ENCODE measurements around the gene GRHL3.

GRHL3 gene

GRCh38 chr1:24383381-24383940 is 64.3 kb downstream of the GRHL3 start:
- no peaks in the 10 kb centered on the region for H3K27me3 Mint-ChIP-seq
- ATAC-seq (no peak), DNase-seq (no peak)
- no peak overlapping the region for H3K4me3 Mint-ChIP-seq
- no peak overlapping the region for H3K27ac Mint-ChIP-seq
- peaks cover 31% of the 10 kb centered on the region for H3K4me1 Mint-ChIP-seq
- no peaks in the 10 kb centered on the region for H3K9me3 Mint-ChIP-seq

GRCh38 chr1:24384251-24385090 is 65.3 kb downstream of the GRHL3 start:
- H3K27ac Mint-ChIP-seq: peak overlapping the region; percentile 31 to 53
- H3K9me3 Mint-ChIP-seq: no peaks in the 10 kb centered on the region
- H3K27me3 Mint-ChIP-seq: no peaks in the 10 kb centered on the region
- peak overlapping the region; percentile 18 to 58 for H3K4me3 Mint-ChIP-seq
- ATAC-seq: peak; percentile 93
- peak; percentile 33 to 62 for DNase-seq
- H3K4me1 Mint-ChIP-seq: peaks cover 31% of the 10 kb centered on the region

GRCh38 chr1:24385160-24385940 is 66.2 kb downstream of the GRHL3 start:
- Mint-ChIP-seq H3K4me3 (peak overlapping the region; percentile 27 to 46), H3K27me3 (no peaks in the 10 kb centered on the region), H3K9me3 (no peaks in the 10 kb centered on the region), H3K4me1 (peaks cover 37% of the 10 kb centered on the region), H3K27ac (peak overlapping the region in 1 of 2 donors; percentile 35)
- DNase-seq (peak; percentile 19 to 42), ATAC-seq (peak; percentile 84)

GRCh38 chr1:24386241-24386640 is 67.1 kb downstream of the GRHL3 start:
- ATAC-seq (no peak), DNase-seq (no peak)
- H3K27me3 Mint-ChIP-seq: no peaks in the 10 kb centered on the region
- H3K9me3 Mint-ChIP-seq: no peaks in the 10 kb centered on the region
- H3K27ac Mint-ChIP-seq: peak overlapping the region in 1 of 2 donors; percentile 21
- peaks cover 46% of the 10 kb centered on the region for H3K4me1 Mint-ChIP-seq
- H3K4me3 Mint-ChIP-seq: no peak overlapping the region

- H3K4me3 Mint-ChIP-seq: no peak overlapping the region
- no peak overlapping the region for H3K27ac Mint-ChIP-seq
- no peaks in the 10 kb centered on the region for H3K9me3 Mint-ChIP-seq
- no peaks in the 10 kb centered on the region for H3K27me3 Mint-ChIP-seq
- DNase-seq (no peak), ATAC-seq (no peak)
- H3K4me1 Mint-ChIP-seq: peaks cover 53% of the 10 kb centered on the region
Measured at GRCh38 chr1:24386931-24387330, 67.8 kb downstream of the GRHL3 start.

GRCh38 chr1:24387636-24388175 is 68.5 kb downstream of the GRHL3 start:
- Mint-ChIP-seq H3K9me3 (no peaks in the 10 kb centered on the region), H3K4me3 (no peak overlapping the region), H3K27ac (no peak overlapping the region), H3K27me3 (no peaks in the 10 kb centered on the region), H3K4me1 (peaks cover 61% of the 10 kb centered on the region)
- no peak for DNase-seq
- ATAC-seq: no peak

- H3K9me3 Mint-ChIP-seq: no peaks in the 10 kb centered on the region
- ATAC-seq: no peak
- H3K4me1 Mint-ChIP-seq: peaks cover 68% of the 10 kb centered on the region
- H3K27ac Mint-ChIP-seq: no peak overlapping the region
- H3K4me3 Mint-ChIP-seq: no peak overlapping the region
- no peak for DNase-seq
- no peaks in the 10 kb centered on the region for H3K27me3 Mint-ChIP-seq
Measured at GRCh38 chr1:24388331-24388885, 69.3 kb downstream of the GRHL3 start.

- no peak overlapping the region for H3K4me3 Mint-ChIP-seq
- no peaks in the 10 kb centered on the region for H3K9me3 Mint-ChIP-seq
Measured at GRCh38 chr1:24389231-24389678, 70.1 kb downstream of the GRHL3 start.

GRCh38 chr1:24390924-24391782 is 72.0 kb downstream of the GRHL3 start:
- peak overlapping the region; percentile 93 to 98 for H3K27ac Mint-ChIP-seq
- H3K9me3 Mint-ChIP-seq: no peaks in the 10 kb centered on the region
- no peaks in the 10 kb centered on the region for H3K27me3 Mint-ChIP-seq
- DNase-seq (peak; percentile 67 to 76), ATAC-seq (peak; percentile 72)
- peak overlapping the region; percentile 83 to 86 for H3K4me3 Mint-ChIP-seq
- H3K4me1 Mint-ChIP-seq: peaks cover 60% of the 10 kb centered on the region

More at GRCh38 chr1:24389231-24389678, 70.1 kb downstream of the GRHL3 start:
- Mint-ChIP-seq H3K4me1 (peaks cover 71% of the 10 kb centered on the region), H3K27me3 (no peaks in the 10 kb centered on the region), H3K27ac (no peak overlapping the region)
- ATAC-seq: no peak
- no peak for DNase-seq

- no peaks in the 10 kb centered on the region for H3K27me3 Mint-ChIP-seq
- ATAC-seq: peak; percentile 93
- no peaks in the 10 kb centered on the region for H3K9me3 Mint-ChIP-seq
- DNase-seq: peak; percentile 68 to 80
- H3K4me1 Mint-ChIP-seq: peaks cover 53% of the 10 kb centered on the region
- peak overlapping the region; percentile 83 to 86 for H3K4me3 Mint-ChIP-seq
- H3K27ac Mint-ChIP-seq: peak overlapping the region; percentile 93 to 98
Measured at GRCh38 chr1:24391882-24392603, 72.9 kb downstream of the GRHL3 start.

GRCh38 chr1:24392604-24392946 is 73.4 kb downstream of the GRHL3 start:
- peaks cover 53% of the 10 kb centered on the region for H3K4me1 Mint-ChIP-seq
- DNase-seq: no peak
- peak overlapping the region; percentile 93 to 98 for H3K27ac Mint-ChIP-seq
- H3K4me3 Mint-ChIP-seq: peak overlapping the region; percentile 83 to 86
- no peaks in the 10 kb centered on the region for H3K27me3 Mint-ChIP-seq
- H3K9me3 Mint-ChIP-seq: no peaks in the 10 kb centered on the region
- no peak for ATAC-seq

GRCh38 chr1:24392982-24393650 is 74.0 kb downstream of the GRHL3 start:
- H3K27me3 Mint-ChIP-seq: no peaks in the 10 kb centered on the region
- ATAC-seq: no peak

GRCh38 chr1:24393892-24394291 is 74.7 kb downstream of the GRHL3 start:
- H3K27me3 Mint-ChIP-seq: no peaks in the 10 kb centered on the region
- no peaks in the 10 kb centered on the region for H3K9me3 Mint-ChIP-seq
- H3K27ac Mint-ChIP-seq: no peak overlapping the region
- DNase-seq: no peak
- ATAC-seq: no peak
- peaks cover 53% of the 10 kb centered on the region for H3K4me1 Mint-ChIP-seq
- no peak overlapping the region for H3K4me3 Mint-ChIP-seq

More at GRCh38 chr1:24392982-24393650, 74.0 kb downstream of the GRHL3 start:
- DNase-seq: no peak
- peak overlapping the region; percentile 93 to 98 for H3K27ac Mint-ChIP-seq
- H3K4me1 Mint-ChIP-seq: peaks cover 53% of the 10 kb centered on the region
- H3K4me3 Mint-ChIP-seq: peak overlapping the region in 1 of 2 donors; percentile 86
- H3K9me3 Mint-ChIP-seq: no peaks in the 10 kb centered on the region

All from stimulated activated naive CD8-positive, alpha-beta T cell treated with anti-CD3 and anti-CD28 coated beads, Interleukin-15, amount 100 ng/mL, for 72 hours (primary cell).